HG03060 (cell line): Measurements from ENCODE around the gene QSOX1.

ENCODE experiments used
- ATAC-seq: cut with Tn5 transposase; IDR thresholded peaks from one replicate; pipeline ENCODE4 v1.9.1; 2021; ENCODE audit warnings: low read depth, moderate number of reproducible peaks; ENCODE audit not compliant: unreplicated experiment

Gene QSOX1

GRCh38 chr1:180231936-180232335 lies 77.3 kb downstream of the QSOX1 start:
- no peak for ATAC-seq

- ATAC-seq = no peak
Measured at GRCh38 chr1:180232521-180233043, 77.9 kb downstream of the QSOX1 start.

- no peak for ATAC-seq
Measured at GRCh38 chr1:180233191-180234011, 78.7 kb downstream of the QSOX1 start.

GRCh38 chr1:180234369-180235076 lies 79.9 kb downstream of the QSOX1 start:
- no peak for ATAC-seq

GRCh38 chr1:180235077-180235501 lies 80.4 kb downstream of the QSOX1 start:
- no peak for ATAC-seq

- no peak for ATAC-seq
Measured at GRCh38 chr1:180235502-180236239, 81.0 kb downstream of the QSOX1 start.

GRCh38 chr1:180236698-180237509 lies 82.2 kb downstream of the QSOX1 start:
- ATAC-seq = no peak

- ATAC-seq = no peak
Measured at GRCh38 chr1:180237869-180238476, 83.3 kb downstream of the QSOX1 start.

GRCh38 chr1:180238675-180239074 lies 84.0 kb downstream of the QSOX1 start:
- ATAC-seq = no peak

GRCh38 chr1:180239145-180240096 lies 84.8 kb downstream of the QSOX1 start:
- no peak for ATAC-seq

- ATAC-seq = no peak
Measured at GRCh38 chr1:180241716-180242544, 87.3 kb downstream of the QSOX1 start.

GRCh38 chr1:180243517-180244221 lies 89.0 kb downstream of the QSOX1 start:
- ATAC-seq = no peak

- ATAC-seq = no peak
Measured at GRCh38 chr1:180244840-180245239, 90.2 kb downstream of the QSOX1 start.

- ATAC-seq = no peak
Measured at GRCh38 chr1:180246579-180246978, 91.9 kb downstream of the QSOX1 start.

GRCh38 chr1:180247061-180247460 lies 92.4 kb downstream of the QSOX1 start:
- no peak for ATAC-seq

GRCh38 chr1:180247580-180247979 lies 92.9 kb downstream of the QSOX1 start:
- ATAC-seq = no peak

GRCh38 chr1:180248176-180248575 lies 93.5 kb downstream of the QSOX1 start:
- no peak for ATAC-seq
